ENCODE results near the gene TMC3. TPM values are rescaled to one million over a fixed set of nuclear protein-coding genes. Genes with fewer than 3 reads are reported as not detected.

TMC3 gene
- total and polyA plus RNA-seq, 9 of the 15 experiments (the other 6 are each of a cell fraction or from before 2014, with no cell fraction given): 0.01 to 0.14 TPM; not detected in 7

DNA sequence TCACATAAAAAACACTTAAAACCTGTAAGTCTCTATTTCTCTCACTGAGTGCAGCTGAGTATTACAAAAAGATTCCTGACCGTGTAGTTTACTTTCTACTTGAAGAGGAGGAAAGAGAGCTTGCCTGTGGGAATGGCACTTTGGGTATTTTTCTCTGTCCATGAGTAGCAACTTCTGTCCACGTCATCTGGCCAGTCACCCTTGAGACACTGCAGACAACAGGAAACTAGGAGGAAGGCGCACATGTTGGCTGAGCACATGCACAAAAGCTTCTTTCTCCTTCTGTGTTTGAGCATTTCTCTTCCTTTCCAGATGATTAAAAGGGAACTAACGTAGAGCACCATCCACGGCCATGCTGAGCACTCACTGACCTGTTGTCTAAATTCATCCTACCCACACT, 69.8 kb downstream of the TMC3 start (continued):
- TF ChIP-seq, protein P1, sequence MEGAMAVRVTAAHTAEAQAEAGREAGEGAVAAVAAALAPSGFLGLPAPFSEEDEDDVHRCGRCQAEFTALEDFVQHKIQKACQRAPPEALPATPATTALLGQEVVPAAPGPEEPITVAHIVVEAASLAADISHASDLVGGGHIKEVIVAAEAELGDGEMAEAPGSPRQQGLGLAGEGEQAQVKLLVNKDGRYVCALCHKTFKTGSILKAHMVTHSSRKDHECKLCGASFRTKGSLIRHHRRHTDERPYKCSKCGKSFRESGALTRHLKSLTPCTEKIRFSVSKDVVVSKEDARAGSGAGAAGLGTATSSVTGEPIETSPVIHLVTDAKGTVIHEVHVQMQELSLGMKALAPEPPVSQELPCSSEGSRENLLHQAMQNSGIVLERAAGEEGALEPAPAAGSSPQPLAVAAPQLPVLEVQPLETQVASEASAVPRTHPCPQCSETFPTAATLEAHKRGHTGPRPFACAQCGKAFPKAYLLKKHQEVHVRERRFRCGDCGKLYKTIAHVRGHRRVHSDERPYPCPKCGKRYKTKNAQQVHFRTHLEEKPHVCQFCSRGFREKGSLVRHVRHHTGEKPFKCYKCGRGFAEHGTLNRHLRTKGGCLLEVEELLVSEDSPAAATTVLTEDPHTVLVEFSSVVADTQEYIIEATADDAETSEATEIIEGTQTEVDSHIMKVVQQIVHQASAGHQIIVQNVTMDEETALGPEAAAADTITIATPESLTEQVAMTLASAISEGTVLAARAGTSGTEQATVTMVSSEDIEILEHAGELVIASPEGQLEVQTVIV (CRISPR knock-in tag; IDR thresholded peaks at IDR 0.05; ENCODE audit: borderline replicate concordance): no peak
- TF ChIP-seq, protein P2, sequence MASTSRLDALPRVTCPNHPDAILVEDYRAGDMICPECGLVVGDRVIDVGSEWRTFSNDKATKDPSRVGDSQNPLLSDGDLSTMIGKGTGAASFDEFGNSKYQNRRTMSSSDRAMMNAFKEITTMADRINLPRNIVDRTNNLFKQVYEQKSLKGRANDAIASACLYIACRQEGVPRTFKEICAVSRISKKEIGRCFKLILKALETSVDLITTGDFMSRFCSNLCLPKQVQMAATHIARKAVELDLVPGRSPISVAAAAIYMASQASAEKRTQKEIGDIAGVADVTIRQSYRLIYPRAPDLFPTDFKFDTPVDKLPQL (IDR thresholded peaks at IDR 0.05; ENCODE audit: extremely low read depth, insufficient read length): no peak
- TF ChIP-seq CREBBP (IDR thresholded peaks at IDR 0.05; ENCODE audit: low read depth, low read length): no peak
- TF ChIP-seq ZFPM2 (CRISPR knock-in tag; IDR thresholded peaks at IDR 0.05): no peak
- no peak for TF ChIP-seq MIER1 (IDR thresholded peaks at IDR 0.05; ENCODE audit: low read depth)
- no peak for TF ChIP-seq TEAD1 (CRISPR knock-in tag; IDR thresholded peaks at IDR 0.05)
